GM19455 (cell line): ENCODE data around the gene KCNMA1.
"Not testable (repeated sequence)": the region's sequence is repeated elsewhere in the genome, so short reads cannot be mapped to it uniquely, and the experiment has no call there.

Experiments
- ATAC-seq: cut with Tn5 transposase; IDR thresholded peaks from one replicate; pipeline ENCODE4 v1.9.1; 2021; ENCODE audit not compliant: unreplicated experiment

KCNMA1 gene

DNA sequence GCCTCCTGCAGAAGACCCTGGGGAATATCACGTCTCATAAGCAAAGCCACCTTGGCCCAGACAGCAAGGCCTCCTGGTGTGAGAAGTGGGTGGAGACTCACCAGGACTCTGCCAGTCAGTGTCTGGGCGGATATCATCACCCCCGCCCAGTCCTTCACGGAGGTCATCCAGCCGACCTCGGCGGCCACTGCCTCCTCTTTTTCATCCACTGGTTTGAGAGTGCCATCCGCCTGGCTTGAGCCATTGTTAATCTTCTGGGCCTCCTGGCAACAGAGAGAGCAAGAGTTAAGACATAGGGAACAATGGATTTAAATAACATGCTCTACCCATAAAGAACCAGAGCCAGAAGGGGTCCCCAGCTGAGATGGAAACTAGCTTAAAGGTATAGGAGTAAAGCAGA, 233.8 kb downstream of the KCNMA1 start:
- ATAC-seq: no peak

DNA sequence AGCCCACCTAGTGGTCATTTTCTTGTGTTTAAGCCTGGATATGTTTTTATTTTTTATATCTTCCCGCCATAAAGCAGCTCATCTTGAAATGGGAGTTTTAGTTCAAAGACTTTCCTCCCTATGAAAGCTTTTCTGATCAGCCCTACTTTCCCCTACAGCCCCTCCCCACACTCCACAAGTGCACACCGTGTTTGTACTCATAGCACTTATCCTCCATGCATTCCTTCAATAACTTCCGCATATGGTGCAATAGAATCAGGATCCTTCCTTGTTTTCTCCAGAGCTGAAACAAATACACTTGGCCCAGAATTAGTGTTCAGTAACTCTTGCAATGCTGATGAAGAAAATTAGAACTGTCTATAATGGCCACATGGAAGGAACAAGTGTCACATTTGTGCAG, 235.9 kb downstream of the KCNMA1 start:
- no peak for ATAC-seq

DNA sequence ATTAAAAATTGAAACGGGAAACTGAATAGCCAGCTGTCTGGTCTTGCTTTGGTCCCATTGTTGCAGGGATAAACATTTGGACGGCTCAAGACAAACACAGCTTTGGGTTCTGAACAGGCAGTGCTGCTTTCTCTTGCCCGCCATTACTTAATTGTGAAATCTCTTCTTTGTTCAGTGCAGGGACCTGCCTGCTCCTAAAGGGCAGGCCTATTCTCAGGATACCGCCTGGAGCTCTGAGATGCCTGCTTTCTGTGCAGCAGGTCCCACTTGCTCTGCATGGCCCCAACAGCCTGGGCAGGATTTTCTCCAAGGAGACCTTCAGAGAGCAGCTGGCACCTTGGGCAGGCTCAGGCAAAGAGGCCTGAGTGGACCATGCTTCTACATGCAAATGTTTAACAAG, 237.6 kb downstream of the KCNMA1 start:
- ATAC-seq: no peak

DNA sequence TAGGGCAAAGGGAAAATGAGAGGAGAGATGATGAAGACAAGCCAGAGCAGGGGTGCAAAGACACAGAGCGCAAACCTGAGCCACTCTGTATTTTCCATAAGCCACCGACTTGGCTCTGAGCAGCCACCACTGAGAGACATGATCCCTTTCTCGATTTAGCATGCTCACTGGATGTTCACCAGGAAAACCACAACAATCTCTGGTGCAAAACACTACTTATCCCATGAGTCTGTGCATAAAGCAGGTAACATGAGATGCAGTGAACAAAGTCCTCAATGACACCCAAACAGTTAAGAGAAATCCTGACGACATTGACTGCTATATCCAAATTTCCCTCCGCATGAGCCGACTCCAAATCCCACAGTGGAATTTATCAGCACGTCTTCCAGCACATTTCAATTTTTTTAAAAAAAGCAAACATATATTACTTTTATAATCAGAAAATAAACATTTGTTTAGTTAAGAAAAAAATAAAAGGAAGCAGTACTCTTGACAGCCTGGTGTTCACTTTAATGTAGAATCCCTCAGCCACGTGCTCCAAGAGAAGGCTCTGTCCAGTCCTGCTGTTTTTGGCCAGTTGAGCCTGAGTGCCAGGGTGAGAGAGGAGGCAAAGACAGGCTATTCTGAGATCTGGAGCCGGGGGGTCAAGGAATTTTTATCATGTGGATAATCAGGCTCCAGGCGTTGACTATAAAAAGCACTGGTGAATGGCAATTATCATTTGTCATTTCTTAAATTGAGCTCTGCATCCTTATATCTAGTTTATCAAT, 238.4 kb downstream of the KCNMA1 start:
- no peak for ATAC-seq

DNA sequence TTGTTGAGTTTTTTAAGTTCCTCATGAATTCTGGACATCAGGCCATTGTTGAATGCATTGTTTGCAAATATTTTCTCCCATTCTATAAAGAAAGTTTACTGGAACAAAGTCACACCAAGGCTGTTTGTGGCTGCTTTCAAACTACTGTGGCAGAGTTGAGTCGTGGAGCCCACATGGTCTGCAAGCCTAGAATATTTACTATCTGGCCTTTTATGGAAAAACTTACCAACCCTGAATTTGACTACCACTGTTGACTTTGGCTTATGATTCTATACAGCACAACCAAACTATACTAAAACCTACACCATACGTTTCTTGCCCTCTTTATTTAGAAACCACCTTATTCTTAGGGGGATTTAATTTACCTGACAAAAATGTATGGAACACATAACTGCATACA, 239.1 kb downstream of the KCNMA1 start:
- ATAC-seq: no peak

DNA sequence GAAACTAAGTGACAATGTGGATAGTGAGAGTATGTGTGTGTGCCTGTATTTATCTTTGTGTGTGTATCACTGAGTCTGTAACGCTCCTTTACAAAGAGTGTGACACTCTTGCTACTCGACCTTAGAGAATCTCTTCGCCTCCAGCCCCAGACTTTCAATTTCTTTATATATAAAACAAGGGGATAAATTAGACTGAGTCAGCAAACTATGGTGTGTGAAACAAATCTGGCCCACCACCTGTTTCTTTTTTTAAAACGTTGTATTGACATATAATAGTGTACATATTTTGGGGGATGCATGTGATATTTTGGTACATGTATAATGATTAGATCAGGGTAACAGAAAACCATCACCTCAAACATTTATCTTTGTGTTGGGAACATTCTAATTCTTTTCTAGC, 240.5 kb downstream of the KCNMA1 start:
- ATAC-seq: no peak

DNA sequence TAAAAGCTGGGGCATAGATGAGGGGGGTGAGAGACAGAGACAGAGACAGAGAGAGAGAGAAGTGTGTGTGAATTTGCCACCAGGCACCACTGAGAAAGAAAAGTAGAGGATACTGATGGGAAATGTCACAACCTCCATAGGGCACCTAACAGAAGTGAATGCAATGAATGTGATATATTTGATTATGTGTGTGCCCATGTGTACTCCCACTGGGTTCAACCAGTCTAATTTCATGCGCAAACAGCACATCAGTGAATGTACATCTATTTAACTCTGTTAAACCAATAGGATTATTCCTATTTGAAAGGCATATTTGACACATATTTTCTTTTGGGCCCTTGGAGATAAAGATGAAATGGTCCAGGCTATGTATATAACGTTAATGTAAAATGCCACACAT, 241.3 kb downstream of the KCNMA1 start:
- no peak for ATAC-seq

DNA sequence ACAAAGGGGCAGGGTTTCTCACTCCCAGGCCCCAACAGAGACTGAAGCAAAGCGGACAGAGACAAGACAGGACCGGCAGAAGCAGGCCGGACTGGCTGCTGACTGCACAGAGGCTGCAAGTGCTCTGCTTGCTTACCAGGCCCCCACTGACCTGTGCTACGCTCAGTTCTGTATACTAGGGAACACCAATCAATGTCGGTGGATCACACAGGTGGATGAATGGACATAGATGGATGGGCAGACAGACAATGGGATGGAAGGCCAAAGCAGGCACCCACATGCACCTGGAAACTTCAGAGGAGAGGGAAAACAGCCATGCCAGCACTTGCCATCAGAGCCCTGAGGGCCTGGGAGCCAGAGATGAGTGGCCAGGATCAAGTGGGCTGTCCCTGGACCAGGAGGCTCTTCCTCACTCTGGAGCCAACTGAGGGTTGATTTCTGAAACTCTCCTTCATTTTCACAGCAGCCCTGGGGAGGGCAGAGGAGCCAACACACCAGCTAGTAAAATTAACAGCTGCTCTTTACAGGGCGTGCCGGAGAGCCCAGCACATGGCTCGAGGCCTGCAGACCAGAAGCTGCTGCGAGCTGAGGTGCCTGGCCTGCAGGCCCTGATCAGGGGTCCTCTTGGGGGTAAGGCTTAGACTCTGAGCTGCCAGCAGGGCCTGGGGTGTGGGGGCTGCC, 243.6 kb downstream of the KCNMA1 start:
- no peak for ATAC-seq

DNA sequence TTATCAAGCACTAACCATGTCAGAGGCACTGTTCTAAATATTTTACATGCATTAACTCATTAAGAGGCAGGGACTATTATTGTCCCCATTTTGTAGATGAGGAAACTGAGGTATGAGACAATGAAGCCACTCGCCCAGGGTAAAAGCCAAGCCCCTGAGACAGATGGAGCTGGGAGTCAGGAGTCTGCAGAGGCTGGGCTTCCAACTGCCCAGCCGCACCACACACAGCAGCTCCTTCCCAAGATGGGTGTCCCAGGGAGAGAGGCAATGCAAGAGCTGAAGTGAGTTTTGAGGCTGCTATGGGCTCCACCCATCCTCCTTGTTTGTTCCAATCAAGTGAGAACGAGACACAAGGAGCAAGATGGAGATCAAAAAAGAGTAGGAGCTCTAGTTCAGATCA, 244.2 kb downstream of the KCNMA1 start:
- ATAC-seq: no peak

DNA sequence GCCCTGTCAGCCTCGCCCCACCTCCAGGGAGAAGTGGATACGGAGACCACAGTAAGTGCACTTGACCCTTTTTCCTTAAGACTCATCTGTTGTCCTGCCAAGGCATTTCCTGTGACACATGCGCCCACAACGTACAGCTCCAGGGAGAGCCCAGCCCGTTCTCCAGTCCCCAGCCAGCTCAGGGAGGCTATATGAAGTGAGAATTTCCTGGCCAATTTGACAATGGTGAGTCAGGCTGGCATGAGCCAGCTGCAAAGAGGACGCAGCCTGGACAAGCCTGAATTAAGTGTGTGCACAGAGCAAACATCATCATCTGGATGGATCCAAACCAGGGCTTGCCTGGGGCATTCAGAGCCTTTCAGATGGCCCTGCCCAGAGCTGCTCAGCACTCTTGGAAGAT, 244.8 kb downstream of the KCNMA1 start:
- no peak for ATAC-seq

DNA sequence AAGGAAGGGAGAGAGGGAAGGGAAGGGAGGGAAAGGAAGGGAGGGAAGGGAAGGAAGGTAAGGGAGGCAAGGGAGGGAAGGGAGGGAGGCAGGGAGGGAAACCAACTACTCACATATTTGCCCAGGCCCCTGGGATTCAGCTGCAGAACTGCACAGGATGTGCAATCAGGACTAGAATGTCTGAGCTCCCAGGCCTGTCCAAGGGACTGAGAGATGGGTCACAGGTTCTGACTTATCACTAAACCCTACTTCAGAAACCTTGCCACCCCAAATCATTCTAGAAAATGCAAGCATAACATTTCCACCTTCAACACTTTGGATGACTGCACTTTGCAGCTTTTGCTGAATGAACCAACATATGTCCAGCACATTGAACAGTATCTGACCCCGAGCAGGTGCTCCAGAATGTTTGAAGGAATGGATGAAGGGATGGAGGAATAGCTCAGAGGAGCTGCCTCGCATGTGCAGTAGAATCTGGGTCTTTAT, 245.3 kb downstream of the KCNMA1 start:
- no peak for ATAC-seq

DNA sequence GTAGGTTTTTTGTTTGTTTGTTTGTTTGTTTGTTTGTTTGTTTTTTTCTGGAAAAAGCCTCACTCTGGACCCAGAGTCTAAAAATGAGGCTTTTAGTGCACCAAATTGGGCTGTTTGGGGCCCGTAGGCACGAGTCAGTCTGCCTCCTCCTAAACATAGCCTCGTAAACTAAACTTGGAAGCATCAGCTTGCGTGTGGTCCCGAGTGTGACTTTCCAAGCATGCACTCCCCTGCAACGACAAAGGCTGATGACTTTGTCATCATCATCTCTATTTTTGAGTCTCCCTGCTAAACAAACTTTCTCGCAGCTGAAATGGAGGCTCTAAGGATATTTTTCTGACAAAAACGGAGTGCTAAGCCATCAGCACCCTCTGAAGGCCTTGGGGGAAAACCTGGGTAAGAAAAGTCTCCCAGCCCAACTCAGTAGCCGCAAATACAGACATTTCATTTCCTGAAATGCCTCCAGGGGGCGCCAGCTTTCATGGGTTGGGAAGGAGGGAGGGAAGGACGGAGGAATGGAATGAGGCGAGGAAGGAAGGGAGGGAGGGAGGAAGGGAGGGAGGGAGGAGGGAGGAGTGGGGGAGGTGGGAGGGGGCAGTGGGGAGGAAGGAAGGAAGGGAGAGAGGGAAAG, 245.9 kb downstream of the KCNMA1 start:
- ATAC-seq: no peak

DNA sequence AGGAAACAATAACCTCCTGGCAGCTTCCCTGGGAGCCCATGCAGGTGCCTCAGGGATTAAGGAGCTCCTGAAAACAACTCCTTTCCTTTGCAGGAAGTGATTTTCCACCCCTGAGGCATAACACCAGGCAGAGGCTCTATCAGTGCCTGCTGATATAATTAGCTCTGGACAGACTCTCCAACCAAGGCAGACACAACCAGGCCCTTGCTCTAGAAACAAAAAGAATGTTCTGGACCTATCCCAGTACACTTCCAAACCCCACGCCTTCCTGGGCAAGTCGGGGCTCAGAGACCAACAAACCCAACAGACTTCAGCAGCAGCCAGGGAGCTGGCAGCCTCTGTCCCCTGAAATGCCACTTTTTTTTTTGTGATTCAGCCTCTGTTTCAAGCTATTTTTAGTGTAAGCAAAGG, 247.1 kb downstream of the KCNMA1 start:
- ATAC-seq: no peak

DNA sequence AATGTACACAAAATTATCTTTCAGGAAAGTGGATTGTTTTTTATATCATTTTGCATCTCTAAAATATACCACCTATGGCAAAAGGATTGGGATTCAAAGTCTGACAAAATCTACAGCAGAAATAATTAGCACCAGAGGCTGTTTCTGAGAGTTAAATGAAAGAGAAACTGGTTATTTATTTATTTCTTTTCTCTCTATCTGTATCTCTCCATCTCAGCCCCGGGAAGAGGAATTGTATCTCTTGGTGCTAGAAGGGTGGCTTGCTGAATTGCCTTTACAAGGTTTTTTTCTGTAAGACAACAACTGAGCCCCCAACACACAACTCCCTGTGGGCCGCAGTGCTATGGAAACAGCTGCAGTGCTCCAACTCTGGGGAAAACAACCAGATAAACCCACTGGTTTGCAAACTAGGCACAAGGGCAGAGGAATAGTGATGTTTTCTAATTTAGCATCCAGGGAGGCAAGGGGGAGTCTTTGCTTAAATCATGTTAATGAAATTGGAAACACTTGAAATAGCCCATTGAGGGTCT, 249.0 kb downstream of the KCNMA1 start:
- ATAC-seq: no peak

DNA sequence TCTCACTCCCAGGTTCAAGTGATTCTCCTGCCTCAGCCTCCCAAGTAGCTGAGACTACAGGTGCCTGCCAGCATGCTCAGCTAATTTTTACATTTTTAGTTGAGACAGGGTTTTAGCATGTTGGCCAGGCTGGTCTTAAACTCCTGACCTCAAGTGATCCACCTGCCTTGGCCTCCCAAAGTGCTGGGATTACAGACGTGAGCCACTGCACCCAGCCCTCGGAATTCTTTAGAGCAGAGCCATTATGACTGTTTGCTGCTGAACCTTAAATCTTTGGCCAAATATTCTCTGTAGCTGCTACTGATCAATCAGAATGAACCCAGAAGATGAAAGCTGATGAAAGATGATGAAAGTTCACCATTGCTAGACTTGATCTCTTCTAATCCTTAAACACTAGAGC, 249.9 kb downstream of the KCNMA1 start:
- not testable (repeated sequence) for ATAC-seq

DNA sequence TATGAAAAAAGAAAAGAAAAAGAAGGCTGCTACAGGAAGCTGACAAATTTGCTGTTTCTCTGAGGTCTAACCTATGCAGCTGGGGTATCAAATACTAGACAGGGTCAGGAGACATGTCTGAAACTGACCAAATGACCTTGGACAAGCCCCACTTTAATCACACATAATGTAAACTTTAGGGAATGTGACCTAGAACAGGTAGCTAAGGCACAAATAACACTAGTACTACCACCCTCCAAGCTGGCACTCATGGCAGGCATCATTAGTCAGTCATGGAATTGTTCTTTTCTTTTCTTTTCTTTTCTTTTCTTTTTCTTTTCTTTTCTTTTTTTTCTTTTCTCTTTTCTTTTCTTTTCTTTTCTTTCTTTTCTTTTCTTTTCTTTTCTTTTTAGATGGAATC, 250.4 kb downstream of the KCNMA1 start:
- ATAC-seq: no peak

DNA sequence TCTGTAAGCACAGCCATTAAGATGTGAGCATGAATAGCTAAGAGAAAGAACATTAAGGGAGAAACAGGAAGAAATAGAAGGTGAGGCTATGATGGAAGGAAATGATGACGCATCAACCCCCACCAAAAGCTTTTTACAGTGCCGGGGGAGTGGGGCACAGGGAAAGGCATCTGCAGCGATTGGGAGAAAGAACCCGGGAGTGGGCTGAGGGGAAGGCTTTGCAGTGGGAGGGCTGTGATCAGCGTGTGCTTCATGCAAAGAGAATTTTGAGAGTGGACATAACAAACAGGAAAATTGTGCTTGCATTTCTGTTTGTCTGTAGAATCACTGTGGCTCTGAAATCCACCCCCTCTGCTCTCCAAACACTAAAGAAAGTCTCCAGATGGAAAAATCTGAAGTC, 250.8 kb downstream of the KCNMA1 start:
- ATAC-seq: no peak

DNA sequence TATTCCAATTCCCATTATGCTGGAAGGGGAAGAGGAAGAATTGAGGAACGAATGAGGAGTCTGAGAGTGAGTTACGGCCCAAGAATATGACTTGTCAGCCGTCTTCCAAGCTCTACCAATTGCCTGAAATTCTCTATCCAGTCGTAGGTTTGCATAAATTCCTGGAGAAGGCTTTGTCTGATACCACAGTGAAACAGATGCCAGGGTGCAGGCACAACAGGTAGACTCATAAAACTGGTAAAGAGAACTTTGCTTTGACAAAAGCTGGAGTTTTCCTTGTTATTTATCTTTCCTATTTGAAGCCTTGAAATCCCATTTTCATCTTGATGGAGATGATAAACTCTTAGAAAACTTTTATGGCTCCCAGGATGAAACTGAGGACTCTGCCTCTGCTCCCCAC, 251.2 kb downstream of the KCNMA1 start:
- ATAC-seq: no peak

DNA sequence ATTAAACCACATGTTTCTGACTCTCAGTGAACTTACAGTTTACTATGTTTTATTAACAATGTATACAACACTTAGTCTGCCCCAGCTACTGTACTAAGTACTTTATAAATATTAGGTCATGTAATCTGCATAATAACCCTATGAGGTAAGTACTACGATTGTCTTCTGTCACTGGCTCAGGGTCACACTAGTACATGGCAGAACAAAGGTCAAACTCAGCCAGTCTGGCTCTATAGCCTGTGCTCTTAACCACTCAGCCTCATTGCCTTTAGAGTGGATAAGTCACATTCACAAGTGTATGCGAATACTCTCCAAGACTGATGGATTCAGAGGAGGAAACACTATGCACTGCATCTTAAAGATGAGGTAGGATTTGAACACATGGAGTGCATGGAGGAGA, 252.3 kb downstream of the KCNMA1 start:
- ATAC-seq: no peak

DNA sequence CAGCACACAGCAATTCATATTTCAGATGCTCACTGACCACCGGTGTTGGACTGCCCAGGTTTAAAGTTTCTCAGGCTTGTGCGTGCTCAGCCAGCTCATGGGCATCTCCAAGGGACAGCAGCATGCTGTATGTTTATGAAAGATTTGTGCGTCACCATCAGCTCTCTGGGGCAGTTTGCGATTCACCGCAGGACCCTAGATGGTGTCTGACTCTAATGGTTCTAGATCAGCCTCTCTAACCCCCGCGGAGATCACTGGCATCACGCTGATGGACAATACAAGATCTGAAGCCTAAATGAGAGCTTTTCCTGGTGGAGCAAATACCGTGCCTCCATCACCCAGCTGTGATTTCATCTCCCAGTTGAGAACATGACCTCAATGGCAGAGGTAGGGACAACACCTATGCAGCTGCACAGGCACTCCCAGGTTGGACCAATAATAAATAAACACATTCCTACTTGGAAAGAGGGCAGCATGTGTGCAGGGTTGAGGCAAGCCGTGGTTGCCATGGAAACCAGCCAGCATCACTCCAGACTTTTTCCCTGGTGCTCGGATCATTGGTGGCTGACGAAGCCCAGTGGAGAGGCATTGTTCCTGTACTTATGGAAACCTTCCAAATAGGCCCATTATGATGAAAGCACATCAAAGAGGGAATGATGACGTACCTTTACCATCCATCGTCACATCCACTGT, 253.6 kb downstream of the KCNMA1 start:
- no peak for ATAC-seq

DNA sequence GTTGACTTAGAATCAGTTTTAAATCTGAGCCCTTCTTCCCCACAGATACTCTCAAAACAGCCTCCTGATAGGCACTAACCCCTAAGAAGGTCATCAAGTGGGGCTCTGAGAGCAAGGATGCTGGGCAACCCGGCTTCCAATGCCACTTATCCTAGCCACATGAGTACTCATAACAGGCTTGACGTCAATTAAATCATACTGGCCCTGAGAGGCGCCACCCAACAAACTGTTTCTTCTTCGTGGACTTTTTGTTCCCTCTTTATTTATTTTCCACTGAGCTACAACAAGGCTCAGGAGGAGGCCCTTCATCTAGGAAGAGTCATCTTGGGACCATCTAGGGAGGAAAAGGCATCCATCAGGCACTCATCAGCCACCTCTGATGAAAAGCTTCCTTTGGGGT, 255.9 kb downstream of the KCNMA1 start:
- no peak for ATAC-seq
